DOHH2 (cell line): ENCODE measurements around the gene TNP1.

ENCODE experiments used
- CTCF ChIP-seq: fragments of 200-600 bp; sonication (generic); IDR thresholded peaks from one replicate; pipeline ENCODE4 v1.5.1; 2014; ENCODE audit warnings: antibody characterized with exemption, mild to moderate bottlenecking, low read depth, low read length; ENCODE audit not compliant: poor library complexity, severe bottlenecking
- EZH2phosphoT487 ChIP-seq: fragments of 200-600 bp; sonication (generic); IDR thresholded peaks from 2 replicates; pipeline ENCODE4 v1.6.1; 2017; ENCODE audit warnings: borderline replicate concordance, mild to moderate bottlenecking, antibody characterized with exemption, low read length, moderate library complexity, mixed read lengths

DNA sequence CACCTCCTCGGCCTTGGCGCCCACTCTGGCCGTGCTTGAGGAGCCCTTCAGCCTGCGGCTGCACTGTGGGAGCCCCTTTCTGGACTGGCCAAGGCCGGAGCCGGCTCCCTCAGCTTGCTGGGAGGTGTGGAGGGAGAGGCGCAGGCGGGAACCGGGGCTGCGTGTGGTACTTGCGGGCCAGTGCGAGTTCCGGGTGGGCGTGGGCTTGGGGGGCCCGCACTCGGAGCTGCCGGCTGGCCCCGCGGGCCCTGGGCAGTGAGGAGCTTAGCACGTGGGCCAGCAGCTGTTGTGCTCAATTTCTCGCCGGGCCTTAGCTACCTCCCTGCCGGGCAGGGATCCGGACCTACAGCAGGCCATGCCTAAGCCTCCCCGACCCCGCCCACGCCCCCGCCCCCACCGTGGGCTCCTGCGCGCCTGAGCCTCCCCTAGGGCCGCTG lies 25.3 kb upstream of the TNP1 start:
- TF ChIP-seq CTCF, result no peak
- TF ChIP-seq EZH2phosphoT487, result no peak
